Measurements from ENCODE around the gene CCDC85A.

- no peak for TF ChIP-seq RAD21 (IDR thresholded peaks at IDR 0.05; ENCODE audit: low read depth)
- no peak for TF ChIP-seq EP300 (IDR thresholded peaks at IDR 0.05; ENCODE audit: borderline replicate concordance)
- TF ChIP-seq REST (IDR thresholded peaks at IDR 0.05; ENCODE audit: low read depth) = no peak
Measured at GRCh38 chr2:56326346-56326741, 142.6 kb downstream of the CCDC85A start.

Measured in Ishikawa (cell line).